Activated T-cell treated with anti-CD3 and anti-CD28 coated beads for 24 hours (primary cell): ENCODE results near the gene STAG1.
"Not testable (repeated sequence)": the region's sequence is repeated elsewhere in the genome, so short reads cannot be mapped to it uniquely, and the experiment has no call there.

ENCODE experiments used
- DNase-seq: peaks from one replicate; pipeline ENCODE4 v3.0.0-alpha.2; 2020; ENCODE audit warnings: low read depth

STAG1 gene

GRCh38 chr3:136703429-136703828 lies 48.7 kb downstream of the STAG1 start:
- no peak for DNase-seq

GRCh38 chr3:136699271-136699828 lies 52.8 kb downstream of the STAG1 start:
- DNase-seq, result no peak

GRCh38 chr3:136698361-136698760 lies 53.8 kb downstream of the STAG1 start:
- no peak for DNase-seq

- DNase-seq, result no peak
Observed at GRCh38 chr3:136696797-136697196, 55.4 kb downstream of the STAG1 start.

- DNase-seq, result no peak
Observed at GRCh38 chr3:136694321-136694720, 57.9 kb downstream of the STAG1 start.

GRCh38 chr3:136690599-136690998 lies 61.6 kb downstream of the STAG1 start:
- DNase-seq, result no peak

GRCh38 chr3:136685882-136686281 lies 66.3 kb downstream of the STAG1 start:
- no peak for DNase-seq

- no peak for DNase-seq
Observed at GRCh38 chr3:136682740-136683312, 69.4 kb downstream of the STAG1 start.

GRCh38 chr3:136678981-136679380 lies 73.2 kb downstream of the STAG1 start:
- no peak for DNase-seq

- no peak for DNase-seq
Observed at GRCh38 chr3:136676009-136676408, 76.2 kb downstream of the STAG1 start.

- DNase-seq, result no peak
Observed at GRCh38 chr3:136675150-136675858, 76.9 kb downstream of the STAG1 start.

GRCh38 chr3:136672457-136672856 lies 79.7 kb downstream of the STAG1 start:
- no peak for DNase-seq

GRCh38 chr3:136671921-136672320 lies 80.3 kb downstream of the STAG1 start:
- DNase-seq, result no peak

- DNase-seq, result no peak
Observed at GRCh38 chr3:136670166-136670565, 82.0 kb downstream of the STAG1 start.

- DNase-seq, result no peak
Observed at GRCh38 chr3:136667081-136667480, 85.1 kb downstream of the STAG1 start.

- not testable (repeated sequence) for DNase-seq
Observed at GRCh38 chr3:136666301-136666700, 85.9 kb downstream of the STAG1 start.

GRCh38 chr3:136664771-136665170 lies 87.4 kb downstream of the STAG1 start:
- no peak for DNase-seq

GRCh38 chr3:136661282-136661681 lies 90.9 kb downstream of the STAG1 start:
- no peak for DNase-seq

- DNase-seq, result no peak
Observed at GRCh38 chr3:136658946-136659682, 93.1 kb downstream of the STAG1 start.

GRCh38 chr3:136657526-136657925 lies 94.7 kb downstream of the STAG1 start:
- no peak for DNase-seq

GRCh38 chr3:136653628-136654027 lies 98.5 kb downstream of the STAG1 start:
- no peak for DNase-seq

GRCh38 chr3:136651581-136651980 lies 100.6 kb downstream of the STAG1 start:
- no peak for DNase-seq

GRCh38 chr3:136650461-136650860 lies 101.7 kb downstream of the STAG1 start:
- DNase-seq, result no peak
